Panc1 (cell line): ENCODE measurements around the gene KLHL30. TPM values are rescaled to one million over a fixed set of nuclear protein-coding genes. Genes with fewer than 3 reads are reported as not detected.

Experiments
- ATAC-seq: fragments of 200-7000 bp; cut with Tn5 transposase; 2 replicates; pipeline ENCODE4 v1.9.1; 2020; ENCODE audit warnings: mild to moderate bottlenecking, moderate library complexity
- BruUV-seq: library from RNA; stranded (reverse); fragments of 400-500 nt; replicated peaks from 2 replicates; lab custom pipeline; 2021; lab: Mats Ljungman, UMichigan
- CTCF ChIA-PET: fragments of 300-600 bp; sonication (Branson Sonifier 250); formaldehyde crosslinking; loops from one replicate; lab custom pipeline; 2022; ENCODE audit warnings: antibody characterized with exemption; lab: Charles Lee
- POLR2A ChIA-PET: fragments of 300-600 bp; sonication (Branson Sonifier 250); formaldehyde crosslinking; loops from one replicate; lab custom pipeline; 2022; ENCODE audit warnings: antibody characterized with exemption; lab: Charles Lee
- DNase-seq: peaks from one replicate; pipeline ENCODE4 v3.0.0-alpha.2; 2010; ENCODE audit warnings: low read depth, low spot score
- H3K27ac ChIP-seq: 2 replicates; pipeline ENCODE4 v1.5.1; 2011; ENCODE audit warnings: mild to moderate bottlenecking, low read length, inconsistent platforms
- H3K27me3 ChIP-seq: fragments of 200-500 bp; sonication (Bioruptor generic); 2 replicates; pipeline ENCODE4 v1.6.0; 2014; ENCODE audit warnings: low read length, inconsistent platforms; ENCODE audit not compliant: control insufficient read depth, insufficient read depth
- H3K36me3 ChIP-seq: fragments of 200-500 bp; sonication (Bioruptor generic); 2 replicates; pipeline ENCODE4 v1.5.1; 2014; ENCODE audit warnings: inconsistent platforms, mild to moderate bottlenecking, low read length, moderate library complexity; ENCODE audit not compliant: control insufficient read depth, insufficient read depth
- H3K4me1 ChIP-seq: 2 replicates; pipeline ENCODE4 v1.5.1; 2011; ENCODE audit warnings: inconsistent platforms, mild to moderate bottlenecking, low read length, moderate library complexity; ENCODE audit not compliant: control insufficient read depth, insufficient read depth
- H3K4me3 ChIP-seq, 2 experiments: 2 replicates each; pipeline ENCODE4 v1.5.1; 2011 to 2012; ENCODE audit warnings: low read depth in 2 of 2, low read length in 2 of 2, mild to moderate bottlenecking in 2 of 2, inconsistent platforms in 1 of 2, moderate library complexity in 1 of 2
- H3K9me3 ChIP-seq: fragments of 200-500 bp; sonication (Bioruptor generic); 2 replicates; pipeline ENCODE4 v1.5.1; 2014; ENCODE audit warnings: low read depth, mild to moderate bottlenecking, inconsistent platforms, low read length, moderate library complexity; ENCODE audit not compliant: control insufficient read depth, insufficient read depth
- POLR2AphosphoS5 ChIP-seq: IDR thresholded peaks from 2 replicates; pipeline ENCODE4 v1.6.1; 2012; ENCODE audit warnings: mild to moderate bottlenecking, low read depth, low read length, moderate library complexity
- SIN3A ChIP-seq: IDR thresholded peaks from 2 replicates; pipeline ENCODE4 v1.6.1; 2012; ENCODE audit warnings: low read depth, mild to moderate bottlenecking, low read length, moderate library complexity, borderline replicate concordance; ENCODE audit not compliant: insufficient read depth
- TCF7L2 ChIP-seq: IDR thresholded peaks from 2 replicates; pipeline ENCODE4 v1.6.1; 2011; ENCODE audit warnings: mild to moderate bottlenecking, low read depth, low read length, inconsistent platforms
- in situ Hi-C: cut with HindIII; loops from 2 replicates; pipeline ENCODE4 v1.10.0; 2016; ENCODE audit warnings: low sequenced_read_pairs, low pct_unique_long_range_greater_than_20kb
- intact Hi-C: fragments of 100-400 bp; cut with micrococcal nuclease; formaldehyde crosslinking; loops from one replicate; pipeline ENCODE4 v1.10.0; 2022; ENCODE audit not compliant: unreplicated experiment
- total RNA-seq: library from RNA; stranded (reverse); gene quantifications from one replicate; pipeline ENCODE4 v1.2.1, GENCODE V29; 2021; ENCODE audit not compliant: unreplicated experiment
- TF ChIP-seq, protein P1 (sequence below), 2 experiments: IDR thresholded peaks; 2 replicates each; pipeline ENCODE4 v1.6.1; 2011 to 2012; ENCODE audit warnings: low read depth in 2 of 2, control low read depth in 1 of 2, low read length in 1 of 2, mild to moderate bottlenecking in 1 of 2, moderate library complexity in 1 of 2; ENCODE audit not compliant: insufficient read depth in 1 of 2
- TF ChIP-seq, protein P2 (sequence below): fragments of 450-650 bp; IDR thresholded peaks from 2 replicates; pipeline ENCODE4 v1.5.1; 2017; ENCODE audit warnings: mild to moderate bottlenecking

Gene KLHL30
- total RNA-seq, 1 experiment from 2014 or later = 0.26 TPM

DNA sequence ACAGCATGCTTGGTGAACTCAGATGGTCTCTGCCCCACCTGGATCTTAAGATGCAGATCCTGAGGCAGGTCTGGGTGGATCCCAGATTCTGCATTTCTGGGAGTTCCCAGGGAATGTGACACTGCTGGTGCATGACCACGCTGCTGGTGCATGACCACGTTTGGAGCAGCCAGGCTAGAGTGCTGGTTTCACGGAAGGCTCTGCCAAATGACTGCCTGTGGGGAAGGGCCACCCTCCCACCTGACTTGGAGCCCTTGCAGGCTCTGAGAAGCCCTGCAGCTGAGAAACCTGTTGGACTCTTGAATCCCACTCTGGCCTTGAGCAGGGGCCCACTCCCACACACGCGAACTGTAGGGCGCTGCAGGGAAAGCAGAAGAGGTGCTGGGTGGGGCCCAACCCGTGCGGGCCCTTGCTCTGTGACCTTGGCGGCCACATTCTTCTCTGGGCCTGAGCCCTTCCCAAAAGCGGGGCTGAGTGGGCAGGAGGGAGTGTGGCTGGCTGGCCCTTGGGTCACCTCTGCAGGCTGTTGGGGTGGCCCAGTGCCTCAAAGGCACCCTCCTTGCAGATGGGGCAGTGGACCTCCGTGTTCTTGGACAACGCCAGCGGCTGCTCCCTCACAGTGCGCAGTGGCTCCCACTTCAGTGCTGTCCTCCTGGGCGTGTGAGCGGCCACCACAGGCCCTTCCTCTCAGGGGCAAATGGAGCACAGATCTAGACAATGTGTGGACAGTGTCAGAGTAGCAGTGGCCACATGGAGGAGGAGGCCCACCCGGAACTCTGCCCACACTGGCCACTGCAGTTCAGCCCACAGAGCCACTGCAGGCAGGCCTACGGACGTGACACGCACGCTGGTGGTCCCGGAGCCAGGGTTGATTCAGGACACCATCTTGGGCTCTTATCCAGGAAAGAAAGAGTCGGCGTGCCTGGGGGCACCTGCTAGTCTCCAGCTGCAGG is 28.2 kb downstream of the KLHL30 start:
- ATAC-seq (no peak), DNase-seq (no peak)
- TF ChIP-seq POLR2AphosphoS5 (no peak), TCF7L2 (no peak), SIN3A (no peak)
- TF ChIP-seq, protein P1, sequence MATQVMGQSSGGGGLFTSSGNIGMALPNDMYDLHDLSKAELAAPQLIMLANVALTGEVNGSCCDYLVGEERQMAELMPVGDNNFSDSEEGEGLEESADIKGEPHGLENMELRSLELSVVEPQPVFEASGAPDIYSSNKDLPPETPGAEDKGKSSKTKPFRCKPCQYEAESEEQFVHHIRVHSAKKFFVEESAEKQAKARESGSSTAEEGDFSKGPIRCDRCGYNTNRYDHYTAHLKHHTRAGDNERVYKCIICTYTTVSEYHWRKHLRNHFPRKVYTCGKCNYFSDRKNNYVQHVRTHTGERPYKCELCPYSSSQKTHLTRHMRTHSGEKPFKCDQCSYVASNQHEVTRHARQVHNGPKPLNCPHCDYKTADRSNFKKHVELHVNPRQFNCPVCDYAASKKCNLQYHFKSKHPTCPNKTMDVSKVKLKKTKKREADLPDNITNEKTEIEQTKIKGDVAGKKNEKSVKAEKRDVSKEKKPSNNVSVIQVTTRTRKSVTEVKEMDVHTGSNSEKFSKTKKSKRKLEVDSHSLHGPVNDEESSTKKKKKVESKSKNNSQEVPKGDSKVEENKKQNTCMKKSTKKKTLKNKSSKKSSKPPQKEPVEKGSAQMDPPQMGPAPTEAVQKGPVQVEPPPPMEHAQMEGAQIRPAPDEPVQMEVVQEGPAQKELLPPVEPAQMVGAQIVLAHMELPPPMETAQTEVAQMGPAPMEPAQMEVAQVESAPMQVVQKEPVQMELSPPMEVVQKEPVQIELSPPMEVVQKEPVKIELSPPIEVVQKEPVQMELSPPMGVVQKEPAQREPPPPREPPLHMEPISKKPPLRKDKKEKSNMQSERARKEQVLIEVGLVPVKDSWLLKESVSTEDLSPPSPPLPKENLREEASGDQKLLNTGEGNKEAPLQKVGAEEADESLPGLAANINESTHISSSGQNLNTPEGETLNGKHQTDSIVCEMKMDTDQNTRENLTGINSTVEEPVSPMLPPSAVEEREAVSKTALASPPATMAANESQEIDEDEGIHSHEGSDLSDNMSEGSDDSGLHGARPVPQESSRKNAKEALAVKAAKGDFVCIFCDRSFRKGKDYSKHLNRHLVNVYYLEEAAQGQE (IDR thresholded peaks at IDR 0.05; ENCODE audit: insufficient read depth in 1 of 2, low read depth in 2 of 2, low read length in 1 of 2) = no peak
- TF ChIP-seq, protein P2, sequence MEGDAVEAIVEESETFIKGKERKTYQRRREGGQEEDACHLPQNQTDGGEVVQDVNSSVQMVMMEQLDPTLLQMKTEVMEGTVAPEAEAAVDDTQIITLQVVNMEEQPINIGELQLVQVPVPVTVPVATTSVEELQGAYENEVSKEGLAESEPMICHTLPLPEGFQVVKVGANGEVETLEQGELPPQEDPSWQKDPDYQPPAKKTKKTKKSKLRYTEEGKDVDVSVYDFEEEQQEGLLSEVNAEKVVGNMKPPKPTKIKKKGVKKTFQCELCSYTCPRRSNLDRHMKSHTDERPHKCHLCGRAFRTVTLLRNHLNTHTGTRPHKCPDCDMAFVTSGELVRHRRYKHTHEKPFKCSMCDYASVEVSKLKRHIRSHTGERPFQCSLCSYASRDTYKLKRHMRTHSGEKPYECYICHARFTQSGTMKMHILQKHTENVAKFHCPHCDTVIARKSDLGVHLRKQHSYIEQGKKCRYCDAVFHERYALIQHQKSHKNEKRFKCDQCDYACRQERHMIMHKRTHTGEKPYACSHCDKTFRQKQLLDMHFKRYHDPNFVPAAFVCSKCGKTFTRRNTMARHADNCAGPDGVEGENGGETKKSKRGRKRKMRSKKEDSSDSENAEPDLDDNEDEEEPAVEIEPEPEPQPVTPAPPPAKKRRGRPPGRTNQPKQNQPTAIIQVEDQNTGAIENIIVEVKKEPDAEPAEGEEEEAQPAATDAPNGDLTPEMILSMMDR = no peak
- ChIA-PET POLR2A (interaction anchor here (0.6 kb wide), 1 partner anchor 549 kb away, joined by 7 read pairs; no protein-coding TSS in a partner anchor), CTCF (no interaction called here)
- H3K27ac ChIP-seq = no peak overlapping the region
- H3K27me3 ChIP-seq = no peaks in the 10 kb centered on the region
- peaks cover 7% of the 10 kb centered on the region; the same call in 1 of the 2 replicates for H3K4me1 ChIP-seq
- intact Hi-C loops (no loop called here), in situ Hi-C loops (no loop called here)
- no TSS peak for BruUV-seq
- no peak overlapping the region for H3K4me3 ChIP-seq
- no peaks in the 10 kb centered on the region for H3K9me3 ChIP-seq
- peaks cover 6% of the 10 kb centered on the region for H3K36me3 ChIP-seq

DNA sequence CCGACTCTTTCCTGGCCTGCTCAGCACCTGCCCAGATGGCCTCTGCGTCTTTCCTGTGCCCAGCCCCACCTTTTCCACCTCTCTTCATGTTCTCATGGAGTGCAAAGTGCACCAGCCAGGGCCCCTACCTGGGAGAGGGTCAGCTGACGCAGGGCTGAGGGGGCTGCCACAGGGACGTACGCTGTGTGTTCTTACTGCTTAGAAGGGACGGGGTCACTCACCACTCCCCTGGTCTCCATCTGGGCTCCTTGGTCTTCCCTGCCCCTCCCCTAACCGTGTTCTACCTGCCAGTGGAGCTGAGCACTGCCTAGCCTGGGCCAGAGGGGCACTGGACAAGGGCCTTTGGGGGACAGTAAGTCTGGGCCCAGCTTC is 28.9 kb downstream of the KLHL30 start:
- no peak overlapping the region for H3K4me3 ChIP-seq
- BruUV-seq = no TSS peak
- TF ChIP-seq POLR2AphosphoS5 (no peak), TCF7L2 (no peak), SIN3A (no peak)
- TF ChIP-seq, protein P2 = no peak
- TF ChIP-seq, protein P1 (IDR thresholded peaks at IDR 0.05; ENCODE audit: insufficient read depth in 1 of 2, low read depth in 2 of 2, low read length in 1 of 2) = no peak
- no peaks in the 10 kb centered on the region for H3K9me3 ChIP-seq
- no peaks in the 10 kb centered on the region for H3K27me3 ChIP-seq
- no peak overlapping the region for H3K27ac ChIP-seq
- DNase-seq (no peak), ATAC-seq (no peak)
- CTCF ChIA-PET = no interaction called here
- POLR2A ChIA-PET = no interaction called here
- H3K4me1 ChIP-seq = peaks cover 7% of the 10 kb centered on the region; the same call in 1 of the 2 replicates
- peaks cover 6% of the 10 kb centered on the region for H3K36me3 ChIP-seq
- intact Hi-C loops = no loop called here
- in situ Hi-C loops = no loop called here
